Activated CD4-positive, alpha-beta T cell treated with anti-CD3 and anti-CD28 coated beads, Interleukin-2, Interleukin-4, amounts not matched to agents 100 ng/mL and 50 ng/mL, durations not matched to agents 16 hours and 8 hours (primary cell): ENCODE results near the gene DTNBP1.
"Not testable (repeated sequence)": the region's sequence is repeated elsewhere in the genome, so short reads cannot be mapped to it uniquely, and the experiment has no call there.

Experiments used
- DNase-seq: peaks from one replicate; pipeline ENCODE4 v3.0.0-alpha.2; 2020; ENCODE audit warnings: low spot score

DTNBP1 gene

GRCh38 chr6:15666896-15667295 is 4.1 kb upstream of the DTNBP1 start:
- not testable (repeated sequence) for DNase-seq

DNA sequence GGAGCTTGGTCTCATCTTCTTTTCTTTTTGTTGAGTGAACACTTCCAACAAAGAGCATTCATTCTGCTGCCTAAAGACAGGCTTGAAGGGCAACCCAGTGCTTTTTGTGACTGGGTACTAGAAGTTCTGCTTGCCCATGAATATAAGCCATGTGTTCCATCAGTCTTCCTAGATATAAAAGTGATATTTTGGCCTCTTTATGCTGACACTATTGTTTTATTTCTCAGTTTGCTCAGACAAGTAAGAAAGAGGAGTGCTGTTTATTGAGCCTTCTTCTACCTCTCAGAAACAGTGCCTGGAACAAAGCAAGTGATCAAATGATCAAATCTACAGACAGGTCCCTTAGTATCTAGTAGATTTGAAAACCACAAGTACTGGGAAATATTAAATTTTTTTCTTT is 2.4 kb upstream of the DTNBP1 start:
- no peak for DNase-seq

DNA sequence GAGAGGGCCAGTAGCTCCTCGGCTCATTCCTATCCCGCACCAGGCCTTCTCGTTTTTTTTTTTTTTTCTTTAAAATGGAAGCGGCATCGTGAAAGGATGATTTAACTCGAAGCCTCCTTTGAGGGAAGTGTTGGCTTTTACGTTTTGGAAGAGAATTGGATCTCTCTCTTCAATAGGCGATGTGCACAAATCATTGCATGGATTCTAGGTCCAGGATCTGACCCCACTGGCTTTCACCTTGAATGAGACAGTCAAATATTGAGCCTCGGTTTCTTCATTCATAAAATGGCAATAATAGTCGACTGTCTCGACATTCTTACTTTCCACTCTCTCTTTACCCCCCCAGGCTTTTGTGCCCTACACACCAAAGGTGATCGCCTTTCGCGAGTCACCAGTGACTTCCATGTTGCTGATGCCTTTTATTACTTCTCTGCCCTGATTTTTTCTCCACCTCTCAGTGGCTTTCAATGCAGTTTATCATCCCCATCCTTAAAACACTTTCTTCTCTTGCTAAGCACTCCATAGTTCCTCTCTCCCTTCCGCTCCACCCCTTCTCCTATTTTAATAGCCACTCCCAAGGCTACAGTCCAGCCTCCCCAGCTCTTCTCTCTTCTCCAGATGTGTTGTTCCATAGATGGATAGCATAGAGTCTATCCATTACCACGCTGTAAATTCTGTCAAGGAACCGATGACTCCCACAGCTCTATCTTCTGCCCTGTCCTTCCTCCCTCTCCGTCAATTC is 473 bp upstream of the DTNBP1 start:
- no peak for DNase-seq

GRCh38 chr6:15661853-15662325 is 939 bp downstream of the DTNBP1 start:
- DNase-seq = no peak

- DNase-seq = no peak
Measured at GRCh38 chr6:15659181-15659580, 3.6 kb downstream of the DTNBP1 start.

GRCh38 chr6:15658181-15658744 is 4.6 kb downstream of the DTNBP1 start:
- DNase-seq = no peak

DNA sequence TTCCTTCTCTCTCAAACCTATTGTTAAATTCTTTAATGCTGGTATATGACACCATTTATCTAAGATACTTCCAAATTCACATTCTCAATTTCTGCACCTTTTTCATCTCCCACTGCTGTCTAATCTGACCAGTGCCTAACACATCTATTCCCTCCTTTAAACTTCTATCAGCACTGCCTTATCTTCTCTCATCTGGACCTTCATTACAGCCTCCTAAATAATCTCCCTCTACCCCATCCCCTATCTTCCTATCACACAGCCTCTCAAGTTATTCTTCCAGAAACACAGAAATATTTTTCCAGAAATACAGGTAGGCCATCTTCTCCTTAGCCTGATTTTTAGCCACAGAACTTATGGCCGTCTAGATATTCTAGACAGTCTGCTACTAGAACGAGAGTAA is 5.5 kb downstream of the DTNBP1 start:
- DNase-seq = no peak

DNA sequence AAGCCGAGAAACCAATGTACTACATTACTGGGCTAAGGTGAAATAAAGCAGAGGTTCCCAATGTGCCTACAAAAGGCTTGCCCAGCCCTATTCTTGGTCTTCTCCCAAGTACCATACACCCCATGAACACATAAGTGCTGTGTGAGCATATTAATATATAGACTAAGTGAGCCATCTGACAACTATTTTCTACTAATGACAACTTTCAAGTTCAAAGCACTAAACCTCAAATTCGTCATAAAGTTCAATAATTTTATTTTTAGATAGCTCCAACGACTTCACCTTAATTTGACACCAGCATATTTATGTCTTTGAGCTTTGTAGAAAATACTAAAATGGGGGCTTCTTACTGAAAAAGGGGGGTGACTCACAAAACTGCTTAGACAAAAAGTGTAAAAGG is 6.7 kb downstream of the DTNBP1 start:
- no peak for DNase-seq

GRCh38 chr6:15654250-15654649 is 8.6 kb downstream of the DTNBP1 start:
- no peak for DNase-seq

- no peak for DNase-seq
Measured at GRCh38 chr6:15653581-15653980, 9.2 kb downstream of the DTNBP1 start.

DNA sequence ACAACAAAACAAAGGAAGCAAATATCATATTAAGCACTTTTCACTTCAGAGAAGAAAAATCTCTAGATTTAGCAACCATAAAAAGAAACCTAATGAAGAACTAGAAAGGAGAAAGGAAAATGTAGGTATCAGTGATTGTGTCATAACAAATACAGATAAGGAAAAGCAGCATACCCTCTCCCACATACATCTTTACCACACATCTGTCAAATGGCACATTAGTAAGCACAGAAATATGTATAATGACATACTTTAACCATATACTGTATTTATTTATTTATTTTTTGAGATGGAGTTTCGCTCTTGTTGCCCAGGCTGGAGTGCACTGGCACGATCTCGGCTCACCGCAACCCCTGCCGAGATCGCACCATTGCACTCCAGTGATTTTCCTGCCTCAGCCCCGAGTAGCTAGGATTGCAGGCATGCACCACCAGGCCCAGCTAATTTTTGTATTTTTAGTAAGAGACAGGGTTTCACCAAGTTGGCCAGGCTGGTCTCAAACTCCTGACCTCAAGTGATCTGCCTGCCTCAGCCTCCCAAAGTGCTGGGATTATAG is 12.7 kb downstream of the DTNBP1 start:
- not testable (repeated sequence) for DNase-seq

- no peak for DNase-seq
Measured at GRCh38 chr6:15644904-15645303, 17.9 kb downstream of the DTNBP1 start.

DNA sequence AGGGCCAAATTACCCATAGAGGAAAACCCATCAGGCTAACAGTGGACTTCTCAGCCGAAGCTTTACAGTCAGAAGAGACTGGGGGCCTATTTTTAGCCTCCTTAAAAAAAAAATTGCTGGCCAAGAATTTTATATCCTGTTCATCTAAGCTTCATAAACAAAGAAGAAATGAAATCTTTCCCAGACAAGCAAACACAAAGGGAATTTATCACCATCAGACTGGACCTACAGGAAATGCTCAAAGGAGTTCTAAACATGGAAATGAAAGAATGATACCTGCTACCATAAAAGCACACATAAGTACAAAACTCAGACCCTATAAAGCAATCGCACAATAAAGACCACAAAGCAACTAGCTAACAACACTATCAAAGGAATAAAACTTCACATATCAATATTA is 19.3 kb downstream of the DTNBP1 start:
- DNase-seq = no peak

- DNase-seq = no peak
Measured at GRCh38 chr6:15642276-15642675, 20.6 kb downstream of the DTNBP1 start.

DNA sequence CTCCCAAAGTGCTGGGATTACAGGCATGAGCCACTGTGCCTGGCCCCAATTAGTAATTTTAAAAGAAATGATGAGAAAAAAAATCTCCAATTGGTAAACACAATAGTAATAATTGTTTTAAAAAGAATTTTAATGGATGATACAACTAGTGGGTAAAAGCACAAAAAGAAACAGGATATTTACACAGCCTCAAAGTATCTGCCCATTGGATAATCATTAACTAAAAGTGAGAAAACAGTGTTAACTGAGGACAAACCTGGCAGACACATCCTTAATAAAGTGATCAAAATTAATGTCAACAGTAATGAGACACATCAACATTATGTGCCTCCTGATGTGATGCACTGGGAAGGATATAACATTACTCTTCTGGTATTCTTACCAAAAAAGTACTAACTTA is 24.5 kb downstream of the DTNBP1 start:
- DNase-seq = no peak

DNA sequence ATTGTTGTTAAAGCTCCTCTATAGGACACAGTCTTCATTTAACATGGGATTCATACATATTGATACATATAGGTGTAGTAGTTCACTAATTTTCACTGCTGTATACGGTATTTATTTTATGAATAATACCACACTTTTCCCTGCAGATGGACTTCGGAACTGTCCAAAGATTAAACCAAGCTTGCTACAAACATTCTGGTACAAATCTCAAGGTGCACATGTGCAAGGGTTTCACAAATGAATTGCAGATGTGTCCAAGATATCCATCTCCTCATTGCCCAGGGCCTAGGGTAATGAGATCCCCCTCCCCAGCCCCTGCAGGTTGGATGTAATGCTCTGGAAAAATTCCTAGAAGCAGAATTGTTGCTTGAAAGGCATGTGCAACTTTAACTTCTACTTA is 31.4 kb downstream of the DTNBP1 start:
- DNase-seq = no peak

DNA sequence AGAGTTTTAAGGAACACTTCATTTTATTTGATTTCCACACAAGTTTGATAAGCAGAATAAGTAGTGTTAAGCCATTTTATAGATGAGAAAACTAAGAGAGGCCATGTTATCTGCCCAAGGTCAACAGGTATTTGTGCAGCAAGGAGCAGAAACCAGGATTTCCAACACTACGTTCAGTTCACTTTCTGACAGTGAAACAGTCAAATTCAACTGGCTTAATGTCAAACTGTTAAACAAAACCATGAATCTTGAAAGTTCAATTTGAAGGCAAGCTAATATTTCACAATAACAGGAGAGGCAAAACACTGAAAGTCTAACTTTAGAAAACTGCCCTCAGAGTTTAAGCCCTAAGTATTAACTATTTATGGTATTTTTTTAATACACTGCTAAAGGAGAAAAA is 32.6 kb downstream of the DTNBP1 start:
- DNase-seq = no peak

GRCh38 chr6:15629487-15629886 is 33.3 kb downstream of the DTNBP1 start:
- no peak for DNase-seq

GRCh38 chr6:15628499-15629131 is 34.2 kb downstream of the DTNBP1 start:
- DNase-seq = peak; percentile 61

- no peak for DNase-seq
Measured at GRCh38 chr6:15627821-15628220, 35.0 kb downstream of the DTNBP1 start.

GRCh38 chr6:15626878-15627674 is 35.8 kb downstream of the DTNBP1 start:
- no peak for DNase-seq

DNA sequence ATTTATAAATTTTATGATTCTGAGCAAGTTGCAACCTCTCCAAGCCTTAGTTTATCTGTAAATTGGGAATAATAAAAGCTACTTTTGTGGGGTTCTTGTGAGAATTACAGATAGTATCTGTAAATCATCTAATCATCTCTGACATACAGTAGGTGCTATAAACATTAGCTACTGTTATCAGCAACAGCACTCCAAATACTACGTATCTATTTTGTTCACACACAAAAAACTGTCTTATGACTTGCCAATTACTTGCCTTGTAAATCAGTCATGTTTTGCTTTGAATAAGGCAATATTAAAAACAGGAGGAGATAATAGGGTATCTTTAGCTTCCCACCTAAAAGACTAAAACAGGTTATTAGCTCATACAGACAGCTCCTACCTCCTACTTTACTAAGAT is 36.7 kb downstream of the DTNBP1 start:
- no peak for DNase-seq
